ENCODE results near the gene CLCN6. TPM values are rescaled to one million over a fixed set of nuclear protein-coding genes. Genes with fewer than 3 reads are reported as not detected.

Gene CLCN6
- total RNA-seq, 3 donors from 2014 or later, result 14.6 to 21.1 (median 16.7) TPM

DNA sequence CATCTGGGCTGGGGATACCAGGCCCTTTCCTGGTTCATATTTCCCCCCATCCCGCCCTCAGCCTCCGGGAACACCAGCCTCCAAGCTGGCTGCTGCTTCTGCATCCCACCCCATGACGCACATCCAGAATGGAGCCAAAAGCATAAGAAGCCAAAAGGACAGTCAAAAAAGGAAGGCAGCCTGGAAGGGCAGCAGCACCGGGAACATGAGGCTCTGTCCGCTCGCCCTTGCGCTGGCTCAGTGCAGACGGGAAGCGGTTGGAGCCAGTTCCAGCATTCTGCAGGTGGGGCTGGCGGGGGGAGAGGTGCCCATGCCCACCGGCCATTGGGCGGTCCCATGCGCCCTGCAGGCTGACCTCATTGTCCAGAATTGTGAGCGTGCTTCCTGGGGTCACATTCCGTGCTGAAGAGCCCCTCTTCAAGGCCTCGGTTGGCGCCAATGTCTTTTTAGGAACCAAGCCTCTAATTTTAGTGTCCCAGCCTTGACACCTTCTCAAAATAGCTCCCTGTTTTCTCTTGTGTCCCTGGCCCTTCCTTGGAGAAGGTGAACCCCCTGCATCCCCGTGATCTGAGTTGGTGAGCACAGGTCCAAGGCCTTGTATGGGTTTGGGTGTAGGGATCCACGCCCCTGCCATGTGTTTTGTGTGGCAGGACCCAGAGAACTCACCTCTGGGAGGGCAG lies 81.1 kb downstream of the CLCN6 start:
- H3K9me3 ChIP-seq, result no peaks in the 10 kb centered on the region
- peak in 1 of 3 donors; percentile 35 for TF ChIP-seq POLR2AphosphoS5 (IDR thresholded peaks at IDR 0.05)
- TF ChIP-seq, protein P1, sequence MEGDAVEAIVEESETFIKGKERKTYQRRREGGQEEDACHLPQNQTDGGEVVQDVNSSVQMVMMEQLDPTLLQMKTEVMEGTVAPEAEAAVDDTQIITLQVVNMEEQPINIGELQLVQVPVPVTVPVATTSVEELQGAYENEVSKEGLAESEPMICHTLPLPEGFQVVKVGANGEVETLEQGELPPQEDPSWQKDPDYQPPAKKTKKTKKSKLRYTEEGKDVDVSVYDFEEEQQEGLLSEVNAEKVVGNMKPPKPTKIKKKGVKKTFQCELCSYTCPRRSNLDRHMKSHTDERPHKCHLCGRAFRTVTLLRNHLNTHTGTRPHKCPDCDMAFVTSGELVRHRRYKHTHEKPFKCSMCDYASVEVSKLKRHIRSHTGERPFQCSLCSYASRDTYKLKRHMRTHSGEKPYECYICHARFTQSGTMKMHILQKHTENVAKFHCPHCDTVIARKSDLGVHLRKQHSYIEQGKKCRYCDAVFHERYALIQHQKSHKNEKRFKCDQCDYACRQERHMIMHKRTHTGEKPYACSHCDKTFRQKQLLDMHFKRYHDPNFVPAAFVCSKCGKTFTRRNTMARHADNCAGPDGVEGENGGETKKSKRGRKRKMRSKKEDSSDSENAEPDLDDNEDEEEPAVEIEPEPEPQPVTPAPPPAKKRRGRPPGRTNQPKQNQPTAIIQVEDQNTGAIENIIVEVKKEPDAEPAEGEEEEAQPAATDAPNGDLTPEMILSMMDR (IDR thresholded peaks at IDR 0.05), result no peak
- no peak for DNase-seq (ENCODE audit: low spot score in 2 of 2)
- no peaks in the 10 kb centered on the region for H3K27me3 ChIP-seq
- H3K4me1 ChIP-seq, result no peaks in the 10 kb centered on the region
- intact Hi-C loops (cut with DNase I; ENCODE audit: low total_unique reads), result no loop called here
- H3K27ac ChIP-seq, result no peak overlapping the region
- H3K4me3 ChIP-seq, result no peak overlapping the region
- no peaks in the 10 kb centered on the region for H3K36me3 ChIP-seq

GRCh38 chr1:11887666-11888007 lies 81.6 kb downstream of the CLCN6 start:
- Histone ChIP-seq H3K27me3 (no peaks in the 10 kb centered on the region), H3K36me3 (no peaks in the 10 kb centered on the region), H3K4me3 (no peak overlapping the region), H3K9me3 (no peaks in the 10 kb centered on the region), H3K4me1 (no peaks in the 10 kb centered on the region), H3K27ac (no peak overlapping the region)
- intact Hi-C loops (cut with DNase I; ENCODE audit: low total_unique reads), result no loop called here
- DNase-seq (ENCODE audit: low spot score in 2 of 2), result no peak
- TF ChIP-seq, protein P1 (IDR thresholded peaks at IDR 0.05), result no peak
- TF ChIP-seq POLR2A (IDR thresholded peaks at IDR 0.05), result no peak
- TF ChIP-seq POLR2AphosphoS5 (IDR thresholded peaks at IDR 0.05), result no peak

- Histone ChIP-seq H3K4me3 (no peak overlapping the region), H3K27ac (no peak overlapping the region), H3K36me3 (no peaks in the 10 kb centered on the region), H3K4me1 (no peaks in the 10 kb centered on the region), H3K9me3 (no peaks in the 10 kb centered on the region), H3K27me3 (no peaks in the 10 kb centered on the region)
- intact Hi-C loops (cut with DNase I; ENCODE audit: low total_unique reads), result no loop called here
- TF ChIP-seq, protein P1 (IDR thresholded peaks at IDR 0.05), result no peak
- TF ChIP-seq POLR2AphosphoS5 (IDR thresholded peaks at IDR 0.05), result no peak
- TF ChIP-seq POLR2A (IDR thresholded peaks at IDR 0.05), result no peak
- no peak for DNase-seq (ENCODE audit: low spot score in 2 of 2)
Observed at GRCh38 chr1:11888206-11888876, 82.3 kb downstream of the CLCN6 start.

GRCh38 chr1:11888877-11889208 lies 82.9 kb downstream of the CLCN6 start:
- Histone ChIP-seq H3K4me3 (no peak overlapping the region), H3K36me3 (no peaks in the 10 kb centered on the region), H3K4me1 (no peaks in the 10 kb centered on the region), H3K27me3 (no peaks in the 10 kb centered on the region), H3K27ac (no peak overlapping the region), H3K9me3 (no peaks in the 10 kb centered on the region)
- intact Hi-C loops (cut with DNase I; ENCODE audit: low total_unique reads), result no loop called here
- TF ChIP-seq POLR2A (IDR thresholded peaks at IDR 0.05), result no peak
- TF ChIP-seq, protein P1 (IDR thresholded peaks at IDR 0.05), result no peak
- no peak for TF ChIP-seq POLR2AphosphoS5 (IDR thresholded peaks at IDR 0.05)
- no peak for DNase-seq (ENCODE audit: low spot score in 2 of 2)

DNA sequence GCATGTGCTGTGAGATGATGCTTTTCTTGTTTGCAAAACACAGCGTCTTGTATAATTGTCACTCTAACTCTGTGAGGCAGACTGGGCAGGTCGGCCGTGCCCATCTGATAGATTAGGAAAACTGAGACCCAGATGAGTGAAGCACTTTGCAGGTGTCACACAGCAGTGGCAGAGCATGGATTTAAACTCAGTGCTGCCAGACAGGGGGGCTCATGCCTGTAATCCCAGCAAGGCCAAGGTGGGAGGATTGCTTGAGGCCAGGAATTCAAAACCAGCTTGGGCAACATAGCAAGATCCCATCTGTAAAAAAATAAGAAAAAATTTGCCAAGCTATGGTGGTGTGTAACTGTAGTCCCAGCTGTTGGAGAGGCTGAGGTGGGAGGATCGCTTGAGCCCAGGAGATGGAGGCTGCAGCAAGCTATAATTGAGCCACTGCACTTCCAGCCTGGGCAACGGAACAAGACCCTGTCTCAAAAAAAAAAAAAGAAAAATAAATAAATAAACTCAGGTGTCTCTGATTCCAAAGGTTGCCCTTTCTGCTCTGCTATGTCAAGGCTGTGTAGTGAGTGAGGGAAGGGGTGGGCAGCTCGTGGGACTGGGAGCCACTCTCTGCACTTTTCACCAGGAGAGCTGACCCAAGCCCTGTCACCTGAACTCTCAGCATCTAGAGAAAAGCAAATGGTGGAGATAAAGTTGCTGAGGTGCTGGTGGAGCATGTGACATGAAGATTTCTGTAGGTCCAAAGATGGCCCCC lies 85.6 kb downstream of the CLCN6 start:
- DNase-seq (ENCODE audit: low spot score in 2 of 2), result no peak
- TF ChIP-seq, protein P1 (IDR thresholded peaks at IDR 0.05), result no peak
- TF ChIP-seq POLR2AphosphoS5 (IDR thresholded peaks at IDR 0.05) (no peak), POLR2A (IDR thresholded peaks at IDR 0.05) (no peak)

More for the DNA sequence above, 85.6 kb downstream of the CLCN6 start:
- H3K4me1 ChIP-seq, result no peaks in the 10 kb centered on the region
- no peaks in the 10 kb centered on the region for H3K36me3 ChIP-seq
- H3K27ac ChIP-seq, result no peak overlapping the region
- H3K9me3 ChIP-seq, result no peaks in the 10 kb centered on the region
- no peak overlapping the region for H3K4me3 ChIP-seq
- intact Hi-C loops (cut with DNase I; ENCODE audit: low total_unique reads), result no loop called here
- H3K27me3 ChIP-seq, result no peaks in the 10 kb centered on the region
